8988T (cell line): ENCODE results near the gene UBQLN1.
A peak's percentile ranks its signal among the peaks of the same experiment; 100 is the strongest.
"Not testable (repeated sequence)": the region's sequence is repeated elsewhere in the genome, so short reads cannot be mapped to it uniquely, and the experiment has no call there.

Experiments
- DNase-seq: peaks from one replicate; pipeline ENCODE4 v3.0.0; 2011

UBQLN1 gene

GRCh38 chr9:83630938-83631457 lies 76.8 kb downstream of the UBQLN1 start:
- DNase-seq: no peak

GRCh38 chr9:83629433-83630104 lies 78.2 kb downstream of the UBQLN1 start:
- no peak for DNase-seq

- DNase-seq: no peak
These were observed 79.2 kb downstream of the UBQLN1 start for GRCh38 chr9:83628540-83628939.

- no peak for DNase-seq
These were observed 82.6 kb downstream of the UBQLN1 start for GRCh38 chr9:83625178-83625577.

- DNase-seq: no peak
These were observed 84.1 kb downstream of the UBQLN1 start for GRCh38 chr9:83623679-83624076.

- DNase-seq: peak; percentile 42
These were observed 84.6 kb downstream of the UBQLN1 start, which contains the start of gene IDNK for GRCh38 chr9:83622939-83623678. TSS of gene IDNK (plus strand) at chr9:83623143. CDS start at chr9:83623172, 29 bp downstream.

GRCh38 chr9:83622433-83622938 lies 85.3 kb downstream of the UBQLN1 start:
- DNase-seq: no peak

GRCh38 chr9:83620841-83621636 lies 86.7 kb downstream of the UBQLN1 start:
- peak; percentile 27 for DNase-seq

- DNase-seq: no peak
These were observed 90.5 kb downstream of the UBQLN1 start for GRCh38 chr9:83617299-83617698.

GRCh38 chr9:83613298-83613697 lies 94.5 kb downstream of the UBQLN1 start:
- DNase-seq: not testable (repeated sequence)
